ENCODE results near the gene F2RL1.
"Not testable (repeated sequence)": the region's sequence is repeated elsewhere in the genome, so short reads cannot be mapped to it uniquely, and the experiment has no call there.

F2RL1 gene

GRCh38 chr5:76808141-76808691 is 10.6 kb upstream of the F2RL1 start:
- Histone ChIP-seq H3K9me3 (no peaks in the 10 kb centered on the region), H3K4me1 (ENCODE audit: control insufficient read depth in 1 of 2, insufficient read depth in 1 of 2, low read depth in 1 of 2, low read length in 1 of 2) (no peaks in the 10 kb centered on the region), H3K27ac (no peak overlapping the region), H3K4me3 (ENCODE audit: low read depth in 1 of 2, low read length in 1 of 2) (no peak overlapping the region), H3K27me3 (no peaks in the 10 kb centered on the region), H3K36me3 (no peaks in the 10 kb centered on the region)
- TF ChIP-seq, protein P1, sequence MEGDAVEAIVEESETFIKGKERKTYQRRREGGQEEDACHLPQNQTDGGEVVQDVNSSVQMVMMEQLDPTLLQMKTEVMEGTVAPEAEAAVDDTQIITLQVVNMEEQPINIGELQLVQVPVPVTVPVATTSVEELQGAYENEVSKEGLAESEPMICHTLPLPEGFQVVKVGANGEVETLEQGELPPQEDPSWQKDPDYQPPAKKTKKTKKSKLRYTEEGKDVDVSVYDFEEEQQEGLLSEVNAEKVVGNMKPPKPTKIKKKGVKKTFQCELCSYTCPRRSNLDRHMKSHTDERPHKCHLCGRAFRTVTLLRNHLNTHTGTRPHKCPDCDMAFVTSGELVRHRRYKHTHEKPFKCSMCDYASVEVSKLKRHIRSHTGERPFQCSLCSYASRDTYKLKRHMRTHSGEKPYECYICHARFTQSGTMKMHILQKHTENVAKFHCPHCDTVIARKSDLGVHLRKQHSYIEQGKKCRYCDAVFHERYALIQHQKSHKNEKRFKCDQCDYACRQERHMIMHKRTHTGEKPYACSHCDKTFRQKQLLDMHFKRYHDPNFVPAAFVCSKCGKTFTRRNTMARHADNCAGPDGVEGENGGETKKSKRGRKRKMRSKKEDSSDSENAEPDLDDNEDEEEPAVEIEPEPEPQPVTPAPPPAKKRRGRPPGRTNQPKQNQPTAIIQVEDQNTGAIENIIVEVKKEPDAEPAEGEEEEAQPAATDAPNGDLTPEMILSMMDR (IDR thresholded peaks at IDR 0.05): no peak

- Histone ChIP-seq H3K9me3 (no peaks in the 10 kb centered on the region), H3K36me3 (no peaks in the 10 kb centered on the region), H3K27ac (no peak overlapping the region), H3K27me3 (no peaks in the 10 kb centered on the region), H3K4me1 (ENCODE audit: control insufficient read depth in 1 of 2, insufficient read depth in 1 of 2, low read depth in 1 of 2, low read length in 1 of 2) (no peaks in the 10 kb centered on the region), H3K4me3 (ENCODE audit: low read depth in 1 of 2, low read length in 1 of 2) (no peak overlapping the region)
- TF ChIP-seq, protein P1 (IDR thresholded peaks at IDR 0.05): no peak
These were observed 9.7 kb upstream of the F2RL1 start for GRCh38 chr5:76809141-76809540.

DNA sequence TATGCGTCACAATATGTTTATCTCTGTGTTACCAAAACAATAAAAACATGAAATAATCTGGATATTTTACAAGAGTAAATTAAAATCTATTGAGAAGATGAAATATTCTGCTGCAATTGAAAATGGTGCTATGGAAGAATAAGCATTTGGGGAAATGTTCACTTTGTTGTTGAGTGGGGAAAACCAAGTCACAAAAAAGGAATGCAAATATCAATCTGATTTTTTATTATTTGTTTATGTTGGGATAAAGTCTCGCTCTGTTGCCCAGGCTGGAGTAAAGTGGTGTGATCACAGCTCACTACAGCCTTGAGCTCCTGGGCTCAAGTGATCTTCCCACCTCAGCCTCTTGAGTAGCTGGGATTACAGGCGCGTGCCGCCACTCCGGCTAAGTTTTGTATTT is 8.6 kb upstream of the F2RL1 start:
- Histone ChIP-seq H3K27ac (no peak overlapping the region), H3K36me3 (no peaks in the 10 kb centered on the region), H3K9me3 (no peaks in the 10 kb centered on the region), H3K4me1 (ENCODE audit: control insufficient read depth in 1 of 2, insufficient read depth in 1 of 2, low read depth in 1 of 2, low read length in 1 of 2) (no peaks in the 10 kb centered on the region), H3K27me3 (no peaks in the 10 kb centered on the region), H3K4me3 (ENCODE audit: low read depth in 1 of 2, low read length in 1 of 2) (no peak overlapping the region)
- TF ChIP-seq, protein P1 (IDR thresholded peaks at IDR 0.05): no peak

DNA sequence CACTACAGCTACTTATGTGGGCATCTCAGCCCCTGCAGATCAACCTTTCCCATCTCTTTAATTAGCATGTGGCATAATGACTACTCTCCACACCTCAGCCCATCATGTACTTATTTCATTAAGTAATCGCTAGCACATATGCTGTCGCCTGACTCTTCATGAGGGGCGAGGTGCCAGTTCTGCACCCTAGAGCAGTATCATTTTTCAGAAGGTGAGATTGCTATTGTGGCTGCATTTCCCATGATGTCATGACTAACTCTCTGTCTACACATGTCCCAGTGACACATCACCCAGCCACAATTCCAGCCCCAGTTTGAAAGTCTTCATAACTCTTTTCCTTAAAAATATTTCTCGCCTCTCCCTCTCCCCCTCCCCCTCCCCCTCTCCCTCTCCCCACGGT is 7.6 kb upstream of the F2RL1 start:
- TF ChIP-seq, protein P1 (IDR thresholded peaks at IDR 0.05): no peak
- Histone ChIP-seq H3K27me3 (peaks cover 6% of the 10 kb centered on the region), H3K4me3 (ENCODE audit: low read depth in 1 of 2, low read length in 1 of 2) (no peak overlapping the region), H3K27ac (no peak overlapping the region), H3K4me1 (ENCODE audit: control insufficient read depth in 1 of 2, insufficient read depth in 1 of 2, low read depth in 1 of 2, low read length in 1 of 2) (no peaks in the 10 kb centered on the region), H3K36me3 (no peaks in the 10 kb centered on the region), H3K9me3 (no peaks in the 10 kb centered on the region)

DNA sequence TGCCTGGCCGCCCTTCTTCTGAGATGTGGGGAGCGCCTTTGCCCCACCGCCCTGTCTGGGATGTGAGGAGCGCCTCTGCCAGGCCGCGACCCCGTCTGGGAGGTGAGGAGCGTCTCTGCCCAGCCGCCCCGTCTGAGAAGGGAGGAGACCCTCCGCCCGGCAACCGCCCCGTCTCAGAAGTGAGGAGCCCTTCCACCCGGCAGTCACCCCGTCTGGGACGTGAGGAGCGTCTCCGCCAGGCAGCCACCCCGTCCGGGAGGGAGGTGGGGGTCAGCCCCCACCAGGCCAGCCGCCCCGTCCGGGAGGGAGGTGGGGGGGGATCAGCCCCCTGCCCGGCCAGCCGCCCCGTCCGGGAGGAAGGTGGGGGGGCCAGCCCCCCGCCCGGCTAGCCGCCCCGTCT is 6.6 kb upstream of the F2RL1 start:
- H3K27me3 ChIP-seq: peaks cover 16% of the 10 kb centered on the region
- not testable (repeated sequence) for H3K9me3 ChIP-seq; H3K27ac ChIP-seq; H3K36me3 ChIP-seq; H3K4me1 ChIP-seq (ENCODE audit: control insufficient read depth in 1 of 2, insufficient read depth in 1 of 2, low read depth in 1 of 2, low read length in 1 of 2); H3K4me3 ChIP-seq (ENCODE audit: low read depth in 1 of 2, low read length in 1 of 2)

DNA sequence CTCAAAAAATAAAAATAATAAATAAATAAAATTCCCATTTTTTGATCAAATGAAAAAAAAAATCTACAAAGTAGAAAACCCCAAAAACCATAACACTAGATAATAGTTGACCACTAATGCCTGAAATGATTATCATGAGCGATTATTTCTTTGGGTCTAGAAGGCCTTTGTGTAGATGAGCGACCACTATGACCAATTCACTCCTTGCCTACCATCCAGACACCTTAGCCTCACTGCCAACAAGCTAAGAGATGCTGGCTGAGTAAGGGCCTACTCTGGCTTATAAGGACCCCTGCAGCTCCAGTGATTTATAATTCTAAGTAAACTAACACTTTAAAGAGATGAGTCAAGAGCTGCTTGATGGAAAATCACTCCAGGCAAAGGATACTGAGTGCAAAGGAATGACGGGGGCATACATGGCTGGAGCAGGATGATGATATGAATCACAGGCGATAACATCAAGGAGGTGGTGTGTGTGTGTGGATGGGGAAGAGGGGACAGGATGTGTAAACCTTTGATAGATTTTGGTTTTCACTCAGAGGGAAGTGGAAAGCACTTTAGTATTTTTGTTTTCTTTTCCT is 4.8 kb upstream of the F2RL1 start:
- Histone ChIP-seq H3K4me3 (ENCODE audit: low read depth in 1 of 2, low read length in 1 of 2) (no peak overlapping the region), H3K4me1 (ENCODE audit: control insufficient read depth in 1 of 2, insufficient read depth in 1 of 2, low read depth in 1 of 2, low read length in 1 of 2) (peaks cover 5 to 8% of the 10 kb centered on the region in 2 experiments), H3K27me3 (peaks cover 35% of the 10 kb centered on the region), H3K36me3 (no peaks in the 10 kb centered on the region), H3K9me3 (no peaks in the 10 kb centered on the region), H3K27ac (no peak overlapping the region)
- TF ChIP-seq, protein P1 (IDR thresholded peaks at IDR 0.05): no peak

All from neutrophil (primary cell).